ENCODE results near the gene TAS2R40. TPM values are rescaled to one million over a fixed set of nuclear protein-coding genes. Genes with fewer than 3 reads are reported as not detected.

TAS2R40 gene
- total RNA-seq, 1 experiment from 2014 or later: not detected

- no peak for TF ChIP-seq POLR2AphosphoS5 (IDR thresholded peaks at IDR 0.05; ENCODE audit: low read depth, low read length)
- no peak for TF ChIP-seq TCF7L2 (IDR thresholded peaks at IDR 0.05; ENCODE audit: low read depth, low read length)
- TF ChIP-seq SIN3A (IDR thresholded peaks at IDR 0.05; ENCODE audit: borderline replicate concordance, insufficient read depth, low read depth, low read length): no peak
- no peak for TF ChIP-seq REST (IDR thresholded peaks at IDR 0.05; ENCODE audit: insufficient read depth in 1 of 2, low read depth in 2 of 2, low read length in 1 of 2)
- TF ChIP-seq CTCF (IDR thresholded peaks at IDR 0.05): no peak
- H3K27me3 ChIP-seq (ENCODE audit: control insufficient read depth, insufficient read depth, low read length): no peaks in the 10 kb centered on the region
- in situ Hi-C loops (cut with HindIII; ENCODE audit: low pct_unique_long_range_greater_than_20kb, low sequenced_read_pairs) (no loop called here), intact Hi-C loops (cut with micrococcal nuclease; ENCODE audit: unreplicated experiment) (no loop called here)
- no TSS peak for BruUV-seq (replicated peaks)
- H3K4me3 ChIP-seq (ENCODE audit: low read depth in 2 of 2, low read length in 2 of 2): no peak overlapping the region
- H3K27ac ChIP-seq (ENCODE audit: low read length): no peak overlapping the region
- H3K36me3 ChIP-seq (ENCODE audit: control insufficient read depth, insufficient read depth, low read length): no peaks in the 10 kb centered on the region
- ATAC-seq (no peak), DNase-seq (ENCODE audit: low read depth, low spot score) (no peak)
- no peaks in the 10 kb centered on the region for H3K9me3 ChIP-seq (ENCODE audit: control insufficient read depth, insufficient read depth, low read depth, low read length)
- no peaks in the 10 kb centered on the region for H3K4me1 ChIP-seq (ENCODE audit: control insufficient read depth, insufficient read depth, low read length)
- ChIA-PET POLR2A (no interaction called here), CTCF (no interaction called here)
These were observed 35.1 kb downstream of the TAS2R40 start for GRCh38 chr7:143256932-143257331.

- no peak for DNase-seq (ENCODE audit: low read depth, low spot score)
- Histone ChIP-seq H3K4me1 (ENCODE audit: control insufficient read depth, insufficient read depth, low read length) (no peaks in the 10 kb centered on the region), H3K4me3 (ENCODE audit: low read depth in 2 of 2, low read length in 2 of 2) (no peak overlapping the region), H3K36me3 (ENCODE audit: control insufficient read depth, insufficient read depth, low read length) (no peaks in the 10 kb centered on the region), H3K27ac (ENCODE audit: low read length) (no peak overlapping the region), H3K27me3 (ENCODE audit: control insufficient read depth, insufficient read depth, low read length) (no peaks in the 10 kb centered on the region), H3K9me3 (ENCODE audit: control insufficient read depth, insufficient read depth, low read depth, low read length) (no peaks in the 10 kb centered on the region)
- intact Hi-C loops (cut with micrococcal nuclease; ENCODE audit: unreplicated experiment) (no loop called here), in situ Hi-C loops (cut with HindIII; ENCODE audit: low pct_unique_long_range_greater_than_20kb, low sequenced_read_pairs) (no loop called here)
- ChIA-PET POLR2A (no interaction called here), CTCF (no interaction called here)
- no peak for TF ChIP-seq CTCF (IDR thresholded peaks at IDR 0.05)
- TF ChIP-seq REST (IDR thresholded peaks at IDR 0.05; ENCODE audit: insufficient read depth in 1 of 2, low read depth in 2 of 2, low read length in 1 of 2): no peak
- TF ChIP-seq POLR2AphosphoS5 (IDR thresholded peaks at IDR 0.05; ENCODE audit: low read depth, low read length): no peak
- no peak for TF ChIP-seq TCF7L2 (IDR thresholded peaks at IDR 0.05; ENCODE audit: low read depth, low read length)
- no TSS peak for BruUV-seq (replicated peaks)
- no peak for ATAC-seq
These were observed 35.7 kb downstream of the TAS2R40 start for GRCh38 chr7:143257501-143257900.
